K562 (cell line): ENCODE results near the gene G6PD. TPM values are rescaled to one million over a fixed set of nuclear protein-coding genes. Genes with fewer than 3 reads are reported as not detected.

Source experiments
- ARID1B ChIP-seq: fragments of 450-650 bp; IDR thresholded peaks from 2 replicates; pipeline ENCODE4 v1.6.1; 2016; ENCODE audit warnings: antibody characterized with exemption, mild to moderate bottlenecking, inconsistent platforms
- ATF1 ChIP-seq, 2 experiments: fragments of 450-650 bp in 1 of 2; IDR thresholded peaks; 2 replicates each; pipeline ENCODE4 v1.6.1; 2016; ENCODE audit warnings: missing compliant biosample characterization in 1 of 2, missing genetic modification characterization in 1 of 2
- ATF7 ChIP-seq: fragments of 450-650 bp; IDR thresholded peaks from 2 replicates; pipeline ENCODE4 v1.7.1; 2014; ENCODE audit warnings: mild to moderate bottlenecking, moderate library complexity
- CBX2 ChIP-seq: fragments of 200-600 bp; sonication (generic); IDR thresholded peaks from one replicate; pipeline ENCODE4 v1.6.1; 2012; ENCODE audit warnings: mild to moderate bottlenecking, low read length, inconsistent platforms; ENCODE audit not compliant: insufficient read depth, poor library complexity, severe bottlenecking
- ELF4 ChIP-seq: fragments of 450-650 bp; formaldehyde crosslinking; IDR thresholded peaks from 2 replicates; pipeline ENCODE4 v1.4.0; 2022; ENCODE audit warnings: missing genetic modification characterization
- FOXM1 ChIP-seq, 2 experiments: fragments of 450-650 bp in 1 of 2; sonication (generic) in 1 of 2; formaldehyde crosslinking in 1 of 2; IDR thresholded peaks; 2 replicates each; pipeline versions ENCODE4 v1.6.1 to v1.9.0; 2017 to 2022; ENCODE audit warnings: low read depth in 2 of 2, mild to moderate bottlenecking in 2 of 2, missing genetic modification reagents in 1 of 2, moderate library complexity in 1 of 2
- NCOR1 ChIP-seq: fragments of 450-650 bp; IDR thresholded peaks from 2 replicates; pipeline ENCODE4 v1.6.1; 2016; ENCODE audit warnings: mild to moderate bottlenecking, moderate library complexity
- PML ChIP-seq: IDR thresholded peaks from 2 replicates; pipeline ENCODE4 v1.6.1; 2012; ENCODE audit warnings: low read length, inconsistent platforms
- SIX5 ChIP-seq, 2 experiments: IDR thresholded peaks; 2 replicates each; pipeline ENCODE4 v1.6.1; 2011; ENCODE audit warnings: low read length in 2 of 2, borderline replicate concordance in 1 of 2, low read depth in 1 of 2, mild to moderate bottlenecking in 1 of 2, moderate library complexity in 1 of 2; ENCODE audit not compliant: insufficient read depth in 1 of 2
- SMAD4 ChIP-seq: fragments of 250-450 bp; sonication (Bioruptor Pico); conservative IDR thresholded peaks from 2 replicates; pipeline ENCODE4 v1.8.0; 2021; ENCODE audit warnings: inconsistent platforms, mild to moderate bottlenecking, moderate library complexity
- SRF ChIP-seq, 2 experiments: fragments of 250-450, 450-650 bp in 1 of 2; sonication (Bioruptor Pico) in 1 of 2; sonication (generic) in 1 of 2; formaldehyde crosslinking; IDR thresholded peaks; 2 replicates each; pipeline versions ENCODE4 v1.5.0 to v1.5.1; 2020 to 2022; ENCODE audit warnings: mild to moderate bottlenecking in 1 of 2, missing genetic modification reagents in 1 of 2
- STAT5A ChIP-seq: IDR thresholded peaks from 2 replicates; pipeline ENCODE4 v1.6.1; 2012; ENCODE audit warnings: low read length, inconsistent platforms, borderline replicate concordance
- TAF9B ChIP-seq: fragments of 450-650 bp; IDR thresholded peaks from 2 replicates; pipeline ENCODE4 v1.6.1; 2018; ENCODE audit warnings: mild to moderate bottlenecking; ENCODE audit not compliant: partially characterized antibody
- ZBTB2 ChIP-seq: fragments of 450-650 bp; IDR thresholded peaks from 2 replicates; pipeline ENCODE4 v1.6.1; 2016; ENCODE audit warnings: antibody characterized with exemption
- ZBTB49 ChIP-seq: sonication (generic); formaldehyde crosslinking; IDR thresholded peaks from 2 replicates; pipeline ENCODE4 v1.8.0; 2022; ENCODE audit warnings: missing genetic modification reagents, mild to moderate bottlenecking, borderline replicate concordance
- ZNF174 ChIP-seq: fragments of 250-450 bp; sonication (Bioruptor Pico); IDR thresholded peaks from 2 replicates; pipeline ENCODE4 v1.4.0; 2020; ENCODE audit warnings: mild to moderate bottlenecking
- ZNF175 ChIP-seq: fragments of 200-800 bp; sonication (Bioruptor generic); IDR thresholded peaks from 2 replicates; pipeline ENCODE4 v1.6.1; 2016; ENCODE audit warnings: low read depth, mild to moderate bottlenecking, missing genetic modification characterization, missing compliant biosample characterization
- ZNF395 ChIP-seq: fragments of 200-800 bp; sonication (Bioruptor generic); IDR thresholded peaks from 2 replicates; pipeline ENCODE4 v1.6.1; 2017; ENCODE audit warnings: missing genetic modification characterization, missing compliant biosample characterization
- polyA plus RNA-seq, 8 experiments: library from polyadenylated mRNA; depleted of rRNA in 4 of 8; stranded (reverse) in 5 of 8; unstranded in 3 of 8; fragments of >200 nt; fragmentation: Nextera tagmentation in 2 of 8; fragmentation: Illumina TruSeq in 1 of 8; extraction: Ambion mirVana in 2 of 8; extraction: Trizol in 1 of 8; gene quantifications; 2 replicates each; pipeline versions ENCODE4 v1.2.1 to v1.2.3, GENCODE V29; 2011 to 2014; ENCODE audit warnings: inconsistent platforms in 1 of 8, missing spikeins in 1 of 8
- total RNA-seq, 7 experiments: library from RNA; depleted of rRNA in 6 of 7; stranded (reverse); fragments of >200 nt in 6 of 7; fragmentation: Illumina TruSeq in 2 of 7; extraction: Trizol in 2 of 7; gene quantifications; 2 replicates each; pipeline versions ENCODE4 v1.2.1 to v1.2.3, GENCODE V29; 2011 to 2021; ENCODE audit warnings: low replicate concordance in 1 of 7
- TF ChIP-seq, protein P1 (sequence below): fragments of 450-650 bp; IDR thresholded peaks from 2 replicates; pipeline ENCODE4 v1.6.1; 2016; ENCODE audit warnings: low read depth, mild to moderate bottlenecking, moderate library complexity
- TF ChIP-seq, protein P2 (sequence below): fragments of 200-800 bp; sonication (Bioruptor generic); IDR thresholded peaks from 2 replicates; pipeline ENCODE4 v1.6.1; 2017; ENCODE audit warnings: missing genetic modification characterization, missing compliant biosample characterization

Gene G6PD
- total and polyA plus RNA-seq, 9 of the 15 experiments (the other 6 are each of a cell fraction or from before 2014, with no cell fraction given): 2.9 to 222 (median 66.4) TPM

DNA sequence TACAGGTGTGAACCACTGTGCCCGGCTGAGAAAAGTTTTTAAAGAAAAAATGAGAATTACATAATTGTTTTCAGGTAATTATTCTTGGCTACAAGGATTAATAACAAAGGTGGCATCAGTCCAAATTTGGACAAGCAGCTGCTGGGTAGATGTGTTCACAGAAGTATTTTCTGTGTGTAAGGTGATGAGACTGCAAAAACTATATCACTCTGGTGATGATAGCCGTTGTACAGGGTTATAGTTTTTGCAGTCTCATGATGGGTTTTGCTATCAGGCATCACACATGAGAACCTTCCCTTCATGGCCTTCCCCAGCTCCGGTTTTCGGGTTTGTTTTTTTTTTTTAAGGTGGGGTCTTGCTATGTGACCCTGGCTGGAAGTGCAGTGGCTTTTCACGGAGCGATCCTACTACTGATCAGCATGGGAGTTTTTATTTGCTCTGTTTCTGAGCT, 51.1 kb downstream of the G6PD start (continued):
- TF ChIP-seq SIX5 (IDR thresholded peaks at IDR 0.05; ENCODE audit: borderline replicate concordance in 1 of 2, insufficient read depth in 1 of 2, low read depth in 1 of 2, low read length in 2 of 2): no peak
- TF ChIP-seq ZBTB49 (CRISPR knock-in tag): no peak
- no peak for TF ChIP-seq CBX2
- peak; percentile 59; the same call in 1 of the 2 replicates for TF ChIP-seq SMAD4 (CRISPR knock-in tag)
- TF ChIP-seq ELF4 (CRISPR knock-in tag): no peak
- no peak for TF ChIP-seq ATF1 (CRISPR knock-in tag; IDR thresholded peaks at IDR 0.05)
- peak; percentile 53 for TF ChIP-seq ATF1 (tag; IDR thresholded peaks at IDR 0.05)
- peak; percentile 17; the same call in 1 of the 2 replicates for TF ChIP-seq ZNF395 (CRISPR knock-in tag)
- TF ChIP-seq, protein P1, sequence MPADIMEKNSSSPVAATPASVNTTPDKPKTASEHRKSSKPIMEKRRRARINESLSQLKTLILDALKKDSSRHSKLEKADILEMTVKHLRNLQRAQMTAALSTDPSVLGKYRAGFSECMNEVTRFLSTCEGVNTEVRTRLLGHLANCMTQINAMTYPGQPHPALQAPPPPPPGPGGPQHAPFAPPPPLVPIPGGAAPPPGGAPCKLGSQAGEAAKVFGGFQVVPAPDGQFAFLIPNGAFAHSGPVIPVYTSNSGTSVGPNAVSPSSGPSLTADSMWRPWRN: no peak
- TF ChIP-seq SRF (CRISPR knock-in tag; IDR thresholded peaks at IDR 0.05): peak in 1 of 2 experiments; percentile 69; a peak in 2 of 4 replicates
- TF ChIP-seq FOXM1 (IDR thresholded peaks at IDR 0.05; ENCODE audit: low read depth): peak; percentile 25; the same call in 1 of the 2 replicates
- TF ChIP-seq FOXM1 (CRISPR knock-in tag; IDR thresholded peaks at IDR 0.05; ENCODE audit: low read depth): no peak
- TF ChIP-seq ARID1B: peak; percentile 85
- no peak for TF ChIP-seq ZNF175 (CRISPR knock-in tag)
- TF ChIP-seq ZNF174 (CRISPR knock-in tag): no peak
- TF ChIP-seq, protein P2, sequence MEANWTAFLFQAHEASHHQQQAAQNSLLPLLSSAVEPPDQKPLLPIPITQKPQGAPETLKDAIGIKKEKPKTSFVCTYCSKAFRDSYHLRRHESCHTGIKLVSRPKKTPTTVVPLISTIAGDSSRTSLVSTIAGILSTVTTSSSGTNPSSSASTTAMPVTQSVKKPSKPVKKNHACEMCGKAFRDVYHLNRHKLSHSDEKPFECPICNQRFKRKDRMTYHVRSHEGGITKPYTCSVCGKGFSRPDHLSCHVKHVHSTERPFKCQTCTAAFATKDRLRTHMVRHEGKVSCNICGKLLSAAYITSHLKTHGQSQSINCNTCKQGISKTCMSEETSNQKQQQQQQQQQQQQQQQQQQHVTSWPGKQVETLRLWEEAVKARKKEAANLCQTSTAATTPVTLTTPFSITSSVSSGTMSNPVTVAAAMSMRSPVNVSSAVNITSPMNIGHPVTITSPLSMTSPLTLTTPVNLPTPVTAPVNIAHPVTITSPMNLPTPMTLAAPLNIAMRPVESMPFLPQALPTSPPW: peak; percentile 61
- peak; percentile 65 for TF ChIP-seq TAF9B
- peak; percentile 48; the same call in 1 of the 2 replicates for TF ChIP-seq STAT5A
- peak; percentile 50; the same call in 1 of the 2 replicates for TF ChIP-seq PML
- TF ChIP-seq ATF7: peak; percentile 58; the same call in 1 of the 2 replicates
- TF ChIP-seq NCOR1: peak; percentile 76
- TF ChIP-seq ZBTB2: 0 out of 2 replicates have a peak, but pooled peaks have one; percentile 12
